Gastroesophageal sphincter (tissue), 4 donors: ENCODE data around the gene ENTPD5. TPM values are rescaled to one million over a fixed set of nuclear protein-coding genes. Genes with fewer than 3 reads are reported as not detected.

Experiments
- ATAC-seq: fragments of 150-250 bp; one replicate; pipeline ENCODE4 v1.9.1; 2016; ENCODE audit warnings: mild to moderate bottlenecking, moderate library complexity
- H3K27ac ChIP-seq, 4 donors: fragments of 200-600 bp; sonication (generic) in 3 of 4; 1 replicate in 3 of 4; 2 replicates in 1 of 4; pipeline ENCODE4 v1.5.1; 2016 to 2019
- H3K27me3 ChIP-seq: fragments of 200-600 bp; sonication (generic); one replicate; pipeline ENCODE4 v1.5.1; 2019
- H3K36me3 ChIP-seq, 2 donors: fragments of 200-600 bp; sonication (generic); one replicate each; pipeline ENCODE4 v1.5.1; 2019; ENCODE audit warnings: control low read depth in 1 of 2
- H3K4me1 ChIP-seq, 3 donors: fragments of 200-600 bp; sonication (generic); 1 replicate in 2 of 3; 2 replicates in 1 of 3; pipeline ENCODE4 v1.5.1; 2016 to 2019; ENCODE audit warnings: control low read depth in 2 of 3
- H3K4me3 ChIP-seq, 2 donors: fragments of 200-600 bp; sonication (generic); one replicate each; pipeline ENCODE4 v1.5.1; 2019; ENCODE audit warnings: mild to moderate bottlenecking in 1 of 2, moderate library complexity in 1 of 2
- H3K9me3 ChIP-seq, 3 donors: fragments of 200-600 bp; sonication (generic); one replicate each; pipeline ENCODE4 v1.5.1; 2017 to 2019; ENCODE audit warnings: control low read depth in 2 of 3
- CTCF ChIP-seq, 4 experiments: fragments of 200-600 bp in 2 of 4; fragments of 450-650 bp in 2 of 4; sonication (generic) in 1 of 4; IDR thresholded peaks; one replicate each; pipeline ENCODE4 v1.5.1; 2017 to 2019; ENCODE audit warnings: antibody characterized with exemption in 4 of 4, mild to moderate bottlenecking in 2 of 4, moderate library complexity in 2 of 4
- EP300 ChIP-seq: sonication (generic); formaldehyde crosslinking; IDR thresholded peaks from one replicate; pipeline ENCODE4 v1.6.1; 2017; ENCODE audit warnings: antibody characterized with exemption, mild to moderate bottlenecking
- POLR2A ChIP-seq, 2 donors: fragments of 450-650 bp; IDR thresholded peaks; one replicate each; pipeline ENCODE4 v1.6.1; 2017; ENCODE audit warnings: antibody characterized with exemption in 2 of 2, mild to moderate bottlenecking in 2 of 2, moderate library complexity in 1 of 2
- POLR2AphosphoS5 ChIP-seq: sonication (generic); formaldehyde crosslinking; IDR thresholded peaks from one replicate; pipeline ENCODE4 v1.6.1; 2017; ENCODE audit warnings: antibody characterized with exemption
- WGBS, 2 donors: methylation state at CpG; one replicate each; pipeline ENCODE4 v1.1.5; 2018; ENCODE audit warnings: low coverage in 1 of 2; 5-methylcytosine and 5-hydroxymethylcytosine counted together
- total RNA-seq, 4 donors: library from RNA; depleted of rRNA; stranded (reverse); fragments of >200 nt; gene quantifications; one replicate each; pipeline ENCODE4 v1.1.0, GENCODE V29; 2016

Gene ENTPD5
- total RNA-seq, 4 donors from 2014 or later, result 5.9 to 7.1 (median 6.4) TPM

GRCh38 chr14:73976125-73976524 is 43.0 kb downstream of the ENTPD5 start:
- ATAC-seq, result no peak
- Histone ChIP-seq H3K4me1 (no peaks in the 10 kb centered on the region), H3K27ac (no peak overlapping the region), H3K4me3 (no peak overlapping the region), H3K36me3 (peaks cover 0 to 70% of the 10 kb centered on the region in 2 donors), H3K9me3 (no peaks in the 10 kb centered on the region), H3K27me3 (no peaks in the 10 kb centered on the region)
- TF ChIP-seq EP300 (no peak), CTCF (IDR thresholded peaks at IDR 0.05) (no peak), POLR2A (IDR thresholded peaks at IDR 0.05) (no peak), POLR2AphosphoS5 (no peak)
- 0 to 86% methylated on average over 1 to 5 of the region's 6 CpGs for WGBS, 2 donors

GRCh38 chr14:73973497-73973896 is 45.6 kb downstream of the ENTPD5 start:
- WGBS, 2 donors, result 22 to 86% methylated on average over 1 of the region's 2 CpGs
- no peak for ATAC-seq

DNA sequence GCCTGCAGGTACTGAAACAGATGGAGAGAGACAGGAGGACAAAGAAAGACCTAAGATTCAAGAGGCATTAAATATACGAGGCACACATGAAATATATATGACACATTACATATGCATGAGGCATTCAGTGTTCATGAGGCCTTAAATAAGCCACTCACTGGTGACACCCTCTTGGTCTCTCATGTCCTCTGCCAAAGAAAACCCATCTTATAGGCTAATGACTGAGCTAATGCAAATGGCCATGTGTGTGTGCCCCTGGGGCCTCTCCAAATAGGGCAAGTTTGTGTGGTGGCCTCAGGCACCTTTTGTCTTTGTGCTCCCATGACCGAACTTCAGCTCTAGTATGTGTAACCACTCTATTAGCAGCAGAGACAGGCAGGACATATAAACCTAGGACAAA is 50.2 kb downstream of the ENTPD5 start:
- H3K4me3 ChIP-seq, result no peak overlapping the region
- no peaks in the 10 kb centered on the region for H3K4me1 ChIP-seq
- no peak overlapping the region for H3K27ac ChIP-seq
- 75 to 92% methylated on average over 1 to 2 of the region's 2 CpGs for WGBS, 2 donors
- peaks cover 0 to 83% of the 10 kb centered on the region in 2 donors for H3K36me3 ChIP-seq
- no peaks in the 10 kb centered on the region for H3K9me3 ChIP-seq
- TF ChIP-seq POLR2A (IDR thresholded peaks at IDR 0.05), result no peak
- no peak for TF ChIP-seq POLR2AphosphoS5
- TF ChIP-seq EP300, result no peak
- TF ChIP-seq CTCF (IDR thresholded peaks at IDR 0.05), result no peak
- no peak for ATAC-seq
- H3K27me3 ChIP-seq, result no peaks in the 10 kb centered on the region

More at GRCh38 chr14:73973497-73973896, 45.6 kb downstream of the ENTPD5 start:
- no peaks in the 10 kb centered on the region for H3K4me1 ChIP-seq
- no peaks in the 10 kb centered on the region for H3K27me3 ChIP-seq
- no peak overlapping the region for H3K4me3 ChIP-seq
- TF ChIP-seq CTCF (IDR thresholded peaks at IDR 0.05) (no peak), EP300 (no peak), POLR2AphosphoS5 (no peak), POLR2A (IDR thresholded peaks at IDR 0.05) (no peak)
- H3K27ac ChIP-seq, result no peak overlapping the region
- H3K9me3 ChIP-seq, result no peaks in the 10 kb centered on the region
- peaks cover 0 to 90% of the 10 kb centered on the region in 2 donors for H3K36me3 ChIP-seq

DNA sequence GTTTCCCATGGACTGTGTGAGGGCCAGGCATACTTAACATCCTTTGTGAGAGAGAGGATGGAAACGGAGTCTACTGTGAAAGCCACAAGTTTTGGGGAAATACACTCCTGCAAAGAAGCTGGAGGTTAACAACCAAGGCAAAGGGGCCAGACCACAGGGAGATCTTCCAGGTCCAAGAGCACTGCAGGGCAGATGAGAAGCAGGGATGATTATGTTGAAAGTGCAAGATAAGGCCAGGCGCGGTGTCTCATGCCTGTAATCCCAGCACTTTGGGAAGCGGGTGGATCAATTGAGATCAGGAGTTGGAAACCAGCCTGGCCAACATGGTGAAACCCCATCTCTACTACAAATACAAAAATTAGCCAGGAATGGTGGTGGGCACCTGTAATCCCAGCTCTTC is 53.9 kb downstream of the ENTPD5 start:
- Histone ChIP-seq H3K9me3 (no peaks in the 10 kb centered on the region), H3K4me1 (no peaks in the 10 kb centered on the region), H3K27me3 (no peaks in the 10 kb centered on the region), H3K4me3 (no peak overlapping the region), H3K36me3 (peaks cover 7 to 86% of the 10 kb centered on the region in 2 donors), H3K27ac (no peak overlapping the region)
- ATAC-seq, result no peak
- no peak for TF ChIP-seq POLR2AphosphoS5
- TF ChIP-seq EP300, result no peak
- TF ChIP-seq CTCF (IDR thresholded peaks at IDR 0.05), result no peak
- no peak for TF ChIP-seq POLR2A (IDR thresholded peaks at IDR 0.05)
- 57 to 92% methylated on average over 1 to 4 of the region's 4 CpGs for WGBS, 2 donors

- Histone ChIP-seq H3K27me3 (no peaks in the 10 kb centered on the region), H3K27ac (no peak overlapping the region), H3K36me3 (peaks cover 19 to 92% of the 10 kb centered on the region in 2 donors), H3K4me3 (no peak overlapping the region), H3K9me3 (no peaks in the 10 kb centered on the region), H3K4me1 (no peaks in the 10 kb centered on the region)
- TF ChIP-seq POLR2AphosphoS5, result no peak
- TF ChIP-seq EP300, result no peak
- no peak for TF ChIP-seq POLR2A (IDR thresholded peaks at IDR 0.05)
- TF ChIP-seq CTCF (IDR thresholded peaks at IDR 0.05), result no peak
- 95% methylated on average over 4 of the region's 12 CpGs; no CpG with 5 or more reads in 1 of the 2 donors for WGBS, 2 donors
- no peak for ATAC-seq
These were observed 57.9 kb downstream of the ENTPD5 start for GRCh38 chr14:73961192-73961591.
